SK-N-SH (cell line): ENCODE results near the gene RASAL2.

Source experiments
- CTCF ChIP-seq: fragments of 200-600 bp; sonication (generic); IDR thresholded peaks from 2 replicates; pipeline ENCODE4 v1.6.1; 2017; ENCODE audit warnings: antibody characterized with exemption, mild to moderate bottlenecking, moderate library complexity
- EP300 ChIP-seq, 2 experiments: IDR thresholded peaks; 2 replicates each; pipeline versions ENCODE4 v1.4.0 to v1.6.1; 2012; ENCODE audit warnings: borderline replicate concordance in 1 of 2, low read depth in 1 of 2, low read length in 1 of 2
- EZH2phosphoT487 ChIP-seq: fragments of 200-600 bp; sonication (generic); IDR thresholded peaks from 2 replicates; pipeline ENCODE4 v1.6.1; 2017; ENCODE audit warnings: low read depth, mixed run types, mild to moderate bottlenecking, antibody characterized with exemption, moderate library complexity, borderline replicate concordance
- JUND ChIP-seq: IDR thresholded peaks from 2 replicates; pipeline ENCODE4 v1.4.0; 2012
- TAF1 ChIP-seq: IDR thresholded peaks from 2 replicates; pipeline ENCODE4 v1.6.1; 2012; ENCODE audit warnings: low read depth, mild to moderate bottlenecking, low read length, moderate library complexity, borderline replicate concordance

DNA sequence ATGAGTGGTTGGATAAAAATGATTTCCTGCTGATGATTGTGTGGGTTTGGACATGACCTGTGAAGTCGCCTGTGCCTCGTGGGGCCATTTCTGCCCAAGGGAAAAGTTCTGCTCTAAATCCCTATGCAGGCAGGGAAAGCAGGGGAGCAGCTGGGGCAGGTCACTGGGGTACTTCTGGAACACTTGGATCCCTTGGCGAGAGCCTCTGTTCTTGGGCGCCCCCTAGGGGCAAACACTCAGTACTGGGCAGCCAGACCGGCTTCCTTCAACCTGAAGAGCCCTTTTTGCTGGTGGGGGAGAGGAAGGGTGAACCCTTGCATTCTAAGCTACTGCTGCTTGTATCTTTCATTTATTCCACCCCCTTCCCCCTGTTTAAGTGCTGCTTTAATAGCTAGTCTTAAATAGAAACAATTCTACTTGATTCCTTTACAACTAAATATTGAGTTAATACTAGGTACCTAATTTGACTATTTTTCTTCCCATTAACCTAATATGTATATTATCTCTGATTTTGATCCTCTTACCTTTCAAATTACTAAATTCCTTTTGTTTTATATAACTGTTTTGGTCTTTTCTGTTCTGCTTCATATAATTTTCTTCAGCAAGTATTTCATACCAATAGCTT is 407.9 kb downstream of the RASAL2 start:
- no peak for TF ChIP-seq EZH2phosphoT487
- no peak for TF ChIP-seq JUND
- peak; percentile 91 for TF ChIP-seq CTCF
- TF ChIP-seq EP300 (IDR thresholded peaks at IDR 0.05; ENCODE audit: borderline replicate concordance in 1 of 2, low read depth in 1 of 2, low read length in 1 of 2): no peak
- TF ChIP-seq TAF1: no peak
